Breast epithelium (tissue), 3 donors: ENCODE measurements around the gene MOB3A.

Experiments used
- CTCF ChIP-seq, 3 donors: fragments of 450-650 bp; IDR thresholded peaks; one replicate each; pipeline ENCODE4 v1.5.1; 2016 to 2017; ENCODE audit warnings: antibody characterized with exemption in 3 of 3, mild to moderate bottlenecking in 3 of 3, moderate library complexity in 3 of 3
- POLR2A ChIP-seq: fragments of 450-650 bp; IDR thresholded peaks from one replicate; pipeline ENCODE4 v1.6.1; 2016; ENCODE audit warnings: antibody characterized with exemption, mild to moderate bottlenecking, moderate library complexity
- POLR2AphosphoS5 ChIP-seq, 3 donors: sonication (generic); formaldehyde crosslinking; IDR thresholded peaks; one replicate each; pipeline ENCODE4 v1.6.1; 2017; ENCODE audit warnings: antibody characterized with exemption in 3 of 3

GRCh38 chr19:2084993-2085720, 11.0 kb downstream of the MOB3A start:
- TF ChIP-seq CTCF (IDR thresholded peaks at IDR 0.05) (no peak), POLR2AphosphoS5 (IDR thresholded peaks at IDR 0.05) (peak in 1 of 3 donors; percentile 50), POLR2A (no peak)
